Smooth muscle cell (in vitro differentiated cells): ENCODE measurements around the gene CERS6. TPM values are rescaled to one million over a fixed set of nuclear protein-coding genes. Genes with fewer than 3 reads are reported as not detected.

Source experiments
- DNase-seq: peaks from one replicate; lab custom pipeline; 2025; ENCODE audit not compliant: unreplicated experiment; lab: John Stamatoyannopoulos, UW
- H2AFZ ChIP-seq: fragments of 200-600 bp; sonication (generic); 2 replicates; pipeline ENCODE4 v1.6.0; 2016; ENCODE audit warnings: antibody characterized with exemption, low read depth, mild to moderate bottlenecking
- H3F3A ChIP-seq: fragments of 200-600 bp; sonication (generic); 2 replicates; pipeline ENCODE4 v1.6.0; 2017; ENCODE audit warnings: antibody characterized with exemption, low read depth
- H3K27ac ChIP-seq: fragments of 200-600 bp; sonication (generic); 2 replicates; pipeline ENCODE4 v1.5.1; 2016; ENCODE audit warnings: low read depth, mild to moderate bottlenecking
- H3K27me3 ChIP-seq: fragments of 200-600 bp; sonication (generic); 2 replicates; pipeline ENCODE4 v1.6.1; 2016; ENCODE audit warnings: low read depth, mild to moderate bottlenecking
- H3K36me3 ChIP-seq: fragments of 200-600 bp; sonication (generic); 2 replicates; pipeline ENCODE4 v1.5.1; 2016; ENCODE audit warnings: low read depth
- H3K4me1 ChIP-seq: fragments of 200-600 bp; sonication (generic); 2 replicates; pipeline ENCODE4 v1.5.1; 2016; ENCODE audit warnings: low read depth
- H3K4me2 ChIP-seq: fragments of 200-600 bp; sonication (generic); 2 replicates; pipeline ENCODE4 v1.6.0; 2016; ENCODE audit warnings: mild to moderate bottlenecking
- H3K4me3 ChIP-seq: fragments of 200-600 bp; sonication (generic); 2 replicates; pipeline ENCODE4 v1.5.1; 2016; ENCODE audit warnings: mild to moderate bottlenecking
- H3K79me2 ChIP-seq: fragments of 200-600 bp; sonication (generic); 2 replicates; pipeline ENCODE4 v1.6.0; 2016; ENCODE audit warnings: low read depth, mild to moderate bottlenecking
- H3K9ac ChIP-seq: fragments of 200-600 bp; sonication (generic); 2 replicates; pipeline ENCODE4 v1.6.0; 2016; ENCODE audit warnings: low read depth
- H3K9me3 ChIP-seq: fragments of 200-600 bp; sonication (generic); replicated peaks from 2 replicates; pipeline ENCODE4 v1.5.1; 2016; ENCODE audit warnings: low read depth
- H4K20me1 ChIP-seq: fragments of 200-600 bp; sonication (generic); 2 replicates; pipeline ENCODE4 v1.6.0; 2016; ENCODE audit warnings: low read depth
- WGBS: methylation state at CpG from one replicate; pipeline ENCODE4 v1.1.7; 2016; ENCODE audit warnings: low lambda C conversion rate; 5-methylcytosine and 5-hydroxymethylcytosine counted together
- polyA plus RNA-seq: library from polyadenylated mRNA; unstranded; fragments of >200 nt; fragmentation: Nextera tagmentation; extraction: Ambion mirVana; gene quantifications from 2 replicates; pipeline ENCODE4 v1.2.1, GENCODE V29; 2016
- total RNA-seq: library from RNA; depleted of rRNA; stranded (reverse); fragments of >200 nt; gene quantifications from 2 replicates; pipeline ENCODE4 v1.2.3, GENCODE V29; 2014
- TF ChIP-seq, protein P1 (sequence below): fragments of 200-600 bp; sonication (generic); IDR thresholded peaks from 2 replicates; pipeline ENCODE4 v1.5.1; 2017; ENCODE audit warnings: borderline replicate concordance, mild to moderate bottlenecking, antibody characterized with exemption; ENCODE audit not compliant: insufficient read depth, poor library complexity, severe bottlenecking

CERS6 gene
- total and polyA plus RNA-seq, 2 experiments from 2014 or later: 9.2 to 26.6 TPM

GRCh38 chr2:168525716-168526446 lies 69.8 kb downstream of the CERS6 start:
- no peaks in the 10 kb centered on the region for H3K36me3 ChIP-seq
- no peaks in the 10 kb centered on the region for H3K9me3 ChIP-seq
- H3K27me3 ChIP-seq: no peaks in the 10 kb centered on the region
- 57% methylated on average over 1 of the region's 1 CpG for WGBS
- TF ChIP-seq, protein P1, sequence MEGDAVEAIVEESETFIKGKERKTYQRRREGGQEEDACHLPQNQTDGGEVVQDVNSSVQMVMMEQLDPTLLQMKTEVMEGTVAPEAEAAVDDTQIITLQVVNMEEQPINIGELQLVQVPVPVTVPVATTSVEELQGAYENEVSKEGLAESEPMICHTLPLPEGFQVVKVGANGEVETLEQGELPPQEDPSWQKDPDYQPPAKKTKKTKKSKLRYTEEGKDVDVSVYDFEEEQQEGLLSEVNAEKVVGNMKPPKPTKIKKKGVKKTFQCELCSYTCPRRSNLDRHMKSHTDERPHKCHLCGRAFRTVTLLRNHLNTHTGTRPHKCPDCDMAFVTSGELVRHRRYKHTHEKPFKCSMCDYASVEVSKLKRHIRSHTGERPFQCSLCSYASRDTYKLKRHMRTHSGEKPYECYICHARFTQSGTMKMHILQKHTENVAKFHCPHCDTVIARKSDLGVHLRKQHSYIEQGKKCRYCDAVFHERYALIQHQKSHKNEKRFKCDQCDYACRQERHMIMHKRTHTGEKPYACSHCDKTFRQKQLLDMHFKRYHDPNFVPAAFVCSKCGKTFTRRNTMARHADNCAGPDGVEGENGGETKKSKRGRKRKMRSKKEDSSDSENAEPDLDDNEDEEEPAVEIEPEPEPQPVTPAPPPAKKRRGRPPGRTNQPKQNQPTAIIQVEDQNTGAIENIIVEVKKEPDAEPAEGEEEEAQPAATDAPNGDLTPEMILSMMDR: no peak
- peaks cover 33% of the 10 kb centered on the region for H3K79me2 ChIP-seq
- DNase-seq: no peak
- peak overlapping the region; percentile 1 for H3K4me2 ChIP-seq
- H3K4me3 ChIP-seq: no peak overlapping the region
- peaks cover 14% of the 10 kb centered on the region for H3F3A ChIP-seq
- peak overlapping the region; percentile 7 for H3K27ac ChIP-seq
- peaks cover 44% of the 10 kb centered on the region for H3K4me1 ChIP-seq
- H4K20me1 ChIP-seq: no peaks in the 10 kb centered on the region
- H3K9ac ChIP-seq: no peak overlapping the region
- no peak overlapping the region for H2AFZ ChIP-seq

DNA sequence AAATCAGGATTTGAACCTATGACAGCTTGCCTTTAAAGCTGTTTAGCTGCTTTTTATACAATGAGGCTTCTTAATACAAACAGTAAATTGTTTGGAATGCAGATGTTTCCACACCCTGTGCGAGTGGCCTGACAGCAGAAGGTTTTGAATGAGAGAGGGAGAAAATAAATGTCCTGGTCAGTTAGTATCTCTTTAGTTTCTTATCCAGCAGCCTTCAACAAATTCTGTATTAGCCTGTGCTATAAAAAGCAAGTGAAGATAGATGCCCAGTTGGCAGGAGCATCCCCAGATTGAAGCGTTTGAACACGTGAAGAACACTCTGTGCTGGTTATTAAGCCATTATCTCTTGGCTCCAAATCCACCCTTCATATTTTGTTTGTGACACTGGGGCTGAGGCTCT lies 70.6 kb downstream of the CERS6 start:
- no peak overlapping the region for H2AFZ ChIP-seq
- peak overlapping the region; percentile 7 for H3K27ac ChIP-seq
- no peak overlapping the region for H3K4me3 ChIP-seq
- no peaks in the 10 kb centered on the region for H3K27me3 ChIP-seq
- H3F3A ChIP-seq: peaks cover 19% of the 10 kb centered on the region
- 27% methylated on average over 3 of the region's 3 CpGs for WGBS
- peaks cover 42% of the 10 kb centered on the region for H3K4me1 ChIP-seq
- no peaks in the 10 kb centered on the region for H3K36me3 ChIP-seq
- TF ChIP-seq, protein P1: no peak
- peak overlapping the region; percentile 1 for H3K4me2 ChIP-seq
- no peaks in the 10 kb centered on the region for H3K9me3 ChIP-seq
- H3K9ac ChIP-seq: no peak overlapping the region
- no peak for DNase-seq
- H3K79me2 ChIP-seq: peaks cover 33% of the 10 kb centered on the region
- H4K20me1 ChIP-seq: no peaks in the 10 kb centered on the region

- peaks cover 39% of the 10 kb centered on the region for H3K79me2 ChIP-seq
- H3K4me3 ChIP-seq: no peak overlapping the region
- no peak for DNase-seq
- no peaks in the 10 kb centered on the region for H3K27me3 ChIP-seq
- H4K20me1 ChIP-seq: no peaks in the 10 kb centered on the region
- TF ChIP-seq, protein P1: no peak
- no peak overlapping the region for H2AFZ ChIP-seq
- H3K9ac ChIP-seq: no peak overlapping the region
- no peaks in the 10 kb centered on the region for H3K36me3 ChIP-seq
- peak overlapping the region; percentile 73 for H3K27ac ChIP-seq
- peaks cover 19% of the 10 kb centered on the region for H3F3A ChIP-seq
- no peak overlapping the region for H3K4me2 ChIP-seq
- peaks cover 37% of the 10 kb centered on the region for H3K4me1 ChIP-seq
- H3K9me3 ChIP-seq: no peaks in the 10 kb centered on the region
Measured at GRCh38 chr2:168528016-168528415, 71.9 kb downstream of the CERS6 start.

DNA sequence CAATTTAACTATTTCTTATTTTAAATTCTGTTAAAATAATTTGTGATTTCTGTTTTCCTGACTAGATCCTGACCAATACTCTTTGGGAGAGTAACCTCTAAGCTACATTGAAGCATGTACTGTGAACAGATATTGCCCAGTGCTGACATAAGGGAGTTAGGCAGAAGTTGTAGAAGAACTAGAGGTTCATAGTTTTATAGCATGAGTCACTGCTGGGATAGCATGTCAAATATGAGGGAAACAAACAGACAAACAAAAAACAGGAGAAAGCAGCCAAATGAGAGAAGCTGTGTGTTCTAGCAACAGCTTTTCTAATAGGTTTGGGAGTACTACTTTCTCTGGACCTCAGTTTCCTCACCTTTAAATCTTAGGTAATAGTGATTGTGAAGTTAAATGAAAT lies 72.4 kb downstream of the CERS6 start:
- TF ChIP-seq, protein P1: no peak
- H2AFZ ChIP-seq: no peak overlapping the region
- H3K79me2 ChIP-seq: peaks cover 39% of the 10 kb centered on the region
- no peak overlapping the region for H3K9ac ChIP-seq
- peaks cover 34% of the 10 kb centered on the region for H3K4me1 ChIP-seq
- H3K9me3 ChIP-seq: no peaks in the 10 kb centered on the region
- H3K4me2 ChIP-seq: peak overlapping the region; percentile 42
- H4K20me1 ChIP-seq: no peaks in the 10 kb centered on the region
- no peak overlapping the region for H3K4me3 ChIP-seq
- peaks cover 19% of the 10 kb centered on the region for H3F3A ChIP-seq
- no peaks in the 10 kb centered on the region for H3K27me3 ChIP-seq
- no peaks in the 10 kb centered on the region for H3K36me3 ChIP-seq
- H3K27ac ChIP-seq: peak overlapping the region; percentile 73
- DNase-seq: no peak
